ENCODE measurements around the gene ZNF385B.

ZNF385B gene

DNA sequence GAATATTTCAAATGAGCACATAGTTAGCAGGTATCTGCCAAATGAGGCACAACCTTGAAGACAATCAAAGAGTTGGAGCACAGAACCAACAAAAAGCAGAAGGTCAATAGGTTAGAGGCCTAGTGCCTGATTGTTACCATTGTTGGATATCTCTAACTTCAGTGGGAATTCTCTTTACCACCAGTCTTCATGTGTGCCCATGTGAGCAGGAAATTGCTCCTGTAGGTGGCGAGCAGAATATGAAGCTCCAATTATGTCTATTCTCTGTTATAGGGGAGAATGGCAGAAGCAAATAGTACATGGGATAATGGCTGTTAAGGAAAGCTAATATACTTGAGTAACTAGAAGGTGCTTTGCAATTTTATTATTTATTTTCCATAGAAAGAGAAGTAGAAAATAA is 14.9 kb upstream of the ZNF385B start:
- peak; percentile 10 for DNase-seq (ENCODE audit: low read depth)
- TF ChIP-seq, protein P1, sequence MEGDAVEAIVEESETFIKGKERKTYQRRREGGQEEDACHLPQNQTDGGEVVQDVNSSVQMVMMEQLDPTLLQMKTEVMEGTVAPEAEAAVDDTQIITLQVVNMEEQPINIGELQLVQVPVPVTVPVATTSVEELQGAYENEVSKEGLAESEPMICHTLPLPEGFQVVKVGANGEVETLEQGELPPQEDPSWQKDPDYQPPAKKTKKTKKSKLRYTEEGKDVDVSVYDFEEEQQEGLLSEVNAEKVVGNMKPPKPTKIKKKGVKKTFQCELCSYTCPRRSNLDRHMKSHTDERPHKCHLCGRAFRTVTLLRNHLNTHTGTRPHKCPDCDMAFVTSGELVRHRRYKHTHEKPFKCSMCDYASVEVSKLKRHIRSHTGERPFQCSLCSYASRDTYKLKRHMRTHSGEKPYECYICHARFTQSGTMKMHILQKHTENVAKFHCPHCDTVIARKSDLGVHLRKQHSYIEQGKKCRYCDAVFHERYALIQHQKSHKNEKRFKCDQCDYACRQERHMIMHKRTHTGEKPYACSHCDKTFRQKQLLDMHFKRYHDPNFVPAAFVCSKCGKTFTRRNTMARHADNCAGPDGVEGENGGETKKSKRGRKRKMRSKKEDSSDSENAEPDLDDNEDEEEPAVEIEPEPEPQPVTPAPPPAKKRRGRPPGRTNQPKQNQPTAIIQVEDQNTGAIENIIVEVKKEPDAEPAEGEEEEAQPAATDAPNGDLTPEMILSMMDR (conservative IDR thresholded peaks at IDR 0.05; ENCODE audit: low read depth, low read length) = peak; percentile 34
- no peak overlapping the region for H3K4me3 ChIP-seq (ENCODE audit: low read depth, low read length)

DNA sequence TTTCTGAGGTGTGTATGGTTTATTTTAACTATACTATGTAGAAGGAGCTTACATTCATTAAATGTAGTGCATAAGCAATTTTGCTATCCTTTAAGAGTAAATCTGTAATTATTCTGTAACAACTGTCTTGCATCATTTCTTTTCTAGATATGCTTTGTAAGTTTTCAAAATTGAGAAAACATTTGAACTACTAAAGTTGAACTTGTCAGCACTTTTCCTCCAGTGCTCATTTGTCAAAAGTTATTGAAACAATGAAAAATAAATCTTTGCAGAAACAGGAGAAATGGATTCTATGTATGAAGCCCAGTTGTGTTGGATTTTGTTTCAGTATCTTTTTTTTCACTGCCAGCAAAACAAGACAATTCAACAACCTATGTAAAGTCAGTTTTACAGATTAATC is 14.5 kb upstream of the ZNF385B start:
- DNase-seq (ENCODE audit: low read depth) = no peak
- TF ChIP-seq, protein P1 (conservative IDR thresholded peaks at IDR 0.05; ENCODE audit: low read depth, low read length) = no peak
- no peak overlapping the region for H3K4me3 ChIP-seq (ENCODE audit: low read depth, low read length)

- TF ChIP-seq, protein P1 (conservative IDR thresholded peaks at IDR 0.05; ENCODE audit: low read depth, low read length) = no peak
- DNase-seq (ENCODE audit: low read depth) = no peak
- no peak overlapping the region for H3K4me3 ChIP-seq (ENCODE audit: low read depth, low read length)
Measured at GRCh38 chr2:179862898-179863458, 1.6 kb upstream of the ZNF385B start.

DNA sequence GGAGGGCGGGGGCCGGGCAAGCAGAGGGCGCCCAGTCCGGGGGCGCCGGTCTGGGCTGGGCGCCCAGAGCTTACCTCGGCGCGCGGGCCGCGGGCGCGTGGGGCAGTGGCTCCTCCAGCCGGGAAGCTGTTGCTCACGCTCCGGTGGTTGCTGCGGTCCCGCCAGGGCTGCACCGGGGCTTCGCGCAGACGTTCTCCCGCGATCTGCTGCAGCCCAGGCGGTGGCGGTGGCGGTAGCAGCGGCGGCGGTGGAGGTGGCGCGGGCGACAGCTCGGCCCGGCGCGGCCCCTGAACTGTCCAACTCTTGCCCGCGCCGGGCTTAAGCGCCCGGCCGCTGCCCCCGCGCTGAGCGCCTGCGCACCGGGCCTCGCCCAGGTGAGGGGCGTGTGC is 391 bp downstream of the ZNF385B start:
- TF ChIP-seq, protein P1 (conservative IDR thresholded peaks at IDR 0.05; ENCODE audit: low read depth, low read length) = no peak
- DNase-seq (ENCODE audit: low read depth) = peak; percentile 16
- peak overlapping the region; percentile 41 for H3K4me3 ChIP-seq (ENCODE audit: low read depth, low read length)

DNA sequence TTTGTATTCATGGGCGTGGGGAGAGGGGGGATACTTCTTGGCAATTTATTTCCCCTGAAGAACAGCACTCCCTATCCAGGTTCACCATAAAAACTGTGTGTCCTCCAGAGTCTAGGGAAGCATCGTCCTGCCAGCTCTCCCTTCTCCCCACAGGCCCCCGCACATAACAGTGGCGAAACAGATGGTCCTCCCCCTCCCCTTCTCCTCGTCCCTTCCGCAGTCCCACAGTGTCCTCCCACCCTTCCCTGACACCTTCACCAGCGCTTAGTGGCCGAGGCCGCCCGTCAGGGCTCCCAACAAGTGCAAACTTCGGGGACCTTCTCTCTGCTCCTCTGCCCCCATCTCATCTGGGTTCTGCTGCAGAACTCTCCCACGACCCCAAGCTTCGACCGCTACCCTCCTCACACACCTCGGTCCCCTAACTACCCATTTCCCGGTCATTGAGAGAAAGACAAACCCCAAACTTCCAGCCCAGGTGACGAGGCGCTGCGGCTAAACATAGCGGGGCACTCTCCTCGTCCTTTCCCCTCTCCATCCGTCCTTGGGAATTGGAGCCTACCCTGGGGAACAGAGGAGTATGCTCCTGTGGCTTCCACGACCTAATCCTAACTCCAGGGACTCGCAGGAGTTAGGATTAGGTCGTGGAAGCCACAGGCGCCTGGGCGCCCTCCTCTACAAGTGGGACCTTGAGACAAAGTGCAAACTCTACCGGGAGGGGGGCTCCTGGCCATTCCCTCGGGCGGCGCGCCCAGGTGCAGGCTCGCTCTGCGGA is 971 bp downstream of the ZNF385B start:
- TF ChIP-seq, protein P1 (conservative IDR thresholded peaks at IDR 0.05; ENCODE audit: low read depth, low read length) = no peak
- no peak for DNase-seq (ENCODE audit: low read depth)
- H3K4me3 ChIP-seq (ENCODE audit: low read depth, low read length) = peak overlapping the region; percentile 41

DNA sequence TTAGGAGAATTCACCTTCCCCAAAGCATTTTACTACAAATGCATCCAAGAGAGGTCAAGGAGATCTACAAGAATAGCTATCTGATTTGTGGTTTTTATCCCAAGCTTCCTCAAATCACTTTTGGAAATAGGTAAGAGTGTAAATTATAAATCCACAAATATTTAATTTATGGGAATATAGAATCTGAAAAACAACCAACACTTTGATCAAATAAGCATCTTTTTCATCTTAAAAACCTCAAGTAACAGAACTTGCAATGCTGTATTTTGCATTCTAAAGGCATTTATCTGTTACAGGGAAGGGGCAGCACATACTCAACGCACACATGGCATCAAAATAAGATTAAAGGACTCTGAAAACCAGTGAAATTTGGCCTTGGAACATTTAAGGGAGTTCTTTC is 1.9 kb downstream of the ZNF385B start:
- TF ChIP-seq, protein P1 (conservative IDR thresholded peaks at IDR 0.05; ENCODE audit: low read depth, low read length) = no peak

DNA sequence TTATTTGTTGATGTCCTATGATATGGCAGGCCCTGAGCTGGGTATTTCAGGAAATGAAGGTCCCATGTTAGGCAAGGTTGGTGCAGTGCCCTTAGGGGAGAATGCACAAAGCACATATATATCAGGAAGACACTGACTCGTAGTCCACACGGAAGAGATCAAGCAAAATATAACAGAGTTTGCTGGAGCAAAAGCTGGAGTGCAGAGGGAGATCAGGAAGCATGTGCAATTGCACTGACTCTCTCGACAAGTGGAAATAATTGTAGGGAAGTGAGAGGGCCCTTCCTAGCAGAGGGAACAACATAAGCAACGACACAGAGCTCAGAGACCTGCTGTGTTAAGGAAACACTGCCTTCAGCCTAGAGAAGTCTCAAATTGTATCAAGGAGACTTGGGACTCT is 4.2 kb downstream of the ZNF385B start:
- TF ChIP-seq, protein P1 (conservative IDR thresholded peaks at IDR 0.05; ENCODE audit: low read depth, low read length) = no peak
- DNase-seq (ENCODE audit: low read depth) = no peak
- no peak overlapping the region for H3K4me3 ChIP-seq (ENCODE audit: low read depth, low read length)

More for the DNA sequence above, 1.9 kb downstream of the ZNF385B start:
- H3K4me3 ChIP-seq (ENCODE audit: low read depth, low read length) = no peak overlapping the region
- no peak for DNase-seq (ENCODE audit: low read depth)

Measured in choroid plexus epithelial cell (primary cell).